ENCODE results near the gene TMEM150B.

TMEM150B gene

GRCh38 chr19:55300886-55301458 lies 24.2 kb downstream of the TMEM150B start:
- Histone ChIP-seq H3K9me3 (no peaks in the 10 kb centered on the region), H3K4me1 (ENCODE audit: control insufficient read depth in 1 of 2, insufficient read depth in 1 of 2, low read depth in 1 of 2, low read length in 1 of 2) (peaks cover 8 to 9% of the 10 kb centered on the region in 2 experiments), H3K27me3 (peaks cover 11% of the 10 kb centered on the region), H3K36me3 (no peaks in the 10 kb centered on the region), H3K4me3 (ENCODE audit: low read depth in 1 of 2, low read length in 1 of 2) (no peak overlapping the region), H3K27ac (no peak overlapping the region)
- TF ChIP-seq CTCF (IDR thresholded peaks at IDR 0.05) = no peak

GRCh38 chr19:55299991-55300390 lies 25.1 kb downstream of the TMEM150B start:
- H3K9me3 ChIP-seq = no peaks in the 10 kb centered on the region
- no peak overlapping the region for H3K4me3 ChIP-seq (ENCODE audit: low read depth in 1 of 2, low read length in 1 of 2)
- no peak for TF ChIP-seq CTCF (IDR thresholded peaks at IDR 0.05)

GRCh38 chr19:55297267-55297666 lies 27.9 kb downstream of the TMEM150B start:
- H3K27ac ChIP-seq = no peak overlapping the region
- H3K9me3 ChIP-seq = no peaks in the 10 kb centered on the region
- peaks cover 8 to 9% of the 10 kb centered on the region in 2 experiments for H3K4me1 ChIP-seq (ENCODE audit: control insufficient read depth in 1 of 2, insufficient read depth in 1 of 2, low read depth in 1 of 2, low read length in 1 of 2)
- H3K27me3 ChIP-seq = peaks cover 11% of the 10 kb centered on the region
- no peak for TF ChIP-seq CTCF (IDR thresholded peaks at IDR 0.05)
- no peaks in the 10 kb centered on the region for H3K36me3 ChIP-seq
- no peak overlapping the region for H3K4me3 ChIP-seq (ENCODE audit: low read depth in 1 of 2, low read length in 1 of 2)

More at GRCh38 chr19:55299991-55300390, 25.1 kb downstream of the TMEM150B start:
- H3K27me3 ChIP-seq = peaks cover 11% of the 10 kb centered on the region
- H3K27ac ChIP-seq = no peak overlapping the region
- peaks cover 8 to 9% of the 10 kb centered on the region in 2 experiments for H3K4me1 ChIP-seq (ENCODE audit: control insufficient read depth in 1 of 2, insufficient read depth in 1 of 2, low read depth in 1 of 2, low read length in 1 of 2)
- no peaks in the 10 kb centered on the region for H3K36me3 ChIP-seq

DNA sequence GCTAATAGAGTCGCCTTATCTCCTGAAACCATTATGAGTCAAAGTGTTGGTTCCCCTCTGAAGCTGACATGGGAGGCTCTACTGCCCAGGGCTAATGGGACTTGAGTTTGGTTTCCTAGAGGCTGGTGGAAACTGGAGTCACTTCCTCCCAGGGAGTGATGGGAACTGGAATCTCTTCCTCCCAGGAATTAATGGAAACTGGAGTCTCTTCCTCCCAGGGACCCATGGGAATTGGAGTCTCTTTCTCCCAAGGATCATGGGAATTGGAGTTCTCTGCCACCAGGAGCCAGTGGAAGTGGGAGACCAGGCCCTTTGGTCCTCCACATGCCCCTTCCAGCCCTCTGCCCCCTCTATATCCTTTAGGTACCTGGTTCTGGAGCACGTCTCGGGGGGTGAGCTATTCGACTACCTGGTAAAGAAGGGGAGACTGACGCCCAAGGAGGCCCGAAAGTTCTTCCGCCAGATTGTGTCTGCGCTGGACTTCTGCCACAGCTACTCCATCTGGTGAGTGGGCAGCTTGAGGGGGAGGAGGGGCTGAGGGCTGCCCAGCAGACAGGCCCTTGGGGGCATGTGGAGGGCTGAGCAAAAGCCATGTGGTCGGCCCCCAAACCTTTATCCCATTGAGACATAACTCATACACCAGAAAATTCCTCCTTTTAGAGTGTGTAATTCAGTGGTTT lies 35.9 kb downstream of the TMEM150B start:
- TF ChIP-seq CTCF (IDR thresholded peaks at IDR 0.05) = no peak
- no peaks in the 10 kb centered on the region for H3K4me1 ChIP-seq (ENCODE audit: control insufficient read depth in 1 of 2, insufficient read depth in 1 of 2, low read depth in 1 of 2, low read length in 1 of 2)
- H3K27ac ChIP-seq = no peak overlapping the region
- H3K9me3 ChIP-seq = no peaks in the 10 kb centered on the region
- no peak overlapping the region for H3K4me3 ChIP-seq (ENCODE audit: low read depth in 1 of 2, low read length in 1 of 2)
- H3K27me3 ChIP-seq = peaks cover 15% of the 10 kb centered on the region
- no peaks in the 10 kb centered on the region for H3K36me3 ChIP-seq

GRCh38 chr19:55287361-55288079 lies 37.6 kb downstream of the TMEM150B start:
- no peak overlapping the region for H3K4me3 ChIP-seq (ENCODE audit: low read depth in 1 of 2, low read length in 1 of 2)
- H3K27ac ChIP-seq = no peak overlapping the region
- H3K4me1 ChIP-seq (ENCODE audit: control insufficient read depth in 1 of 2, insufficient read depth in 1 of 2, low read depth in 1 of 2, low read length in 1 of 2) = no peaks in the 10 kb centered on the region
- no peaks in the 10 kb centered on the region for H3K36me3 ChIP-seq
- H3K9me3 ChIP-seq = no peaks in the 10 kb centered on the region
- peaks cover 33% of the 10 kb centered on the region for H3K27me3 ChIP-seq
- no peak for TF ChIP-seq CTCF (IDR thresholded peaks at IDR 0.05)

All from neutrophil (primary cell).